ENCODE measurements around the gene RNF169. TPM values are rescaled to one million over a fixed set of nuclear protein-coding genes. Genes with fewer than 3 reads are reported as not detected.

Gene RNF169
- total RNA-seq, 1 donor from 2014 or later = 21.3 TPM

DNA sequence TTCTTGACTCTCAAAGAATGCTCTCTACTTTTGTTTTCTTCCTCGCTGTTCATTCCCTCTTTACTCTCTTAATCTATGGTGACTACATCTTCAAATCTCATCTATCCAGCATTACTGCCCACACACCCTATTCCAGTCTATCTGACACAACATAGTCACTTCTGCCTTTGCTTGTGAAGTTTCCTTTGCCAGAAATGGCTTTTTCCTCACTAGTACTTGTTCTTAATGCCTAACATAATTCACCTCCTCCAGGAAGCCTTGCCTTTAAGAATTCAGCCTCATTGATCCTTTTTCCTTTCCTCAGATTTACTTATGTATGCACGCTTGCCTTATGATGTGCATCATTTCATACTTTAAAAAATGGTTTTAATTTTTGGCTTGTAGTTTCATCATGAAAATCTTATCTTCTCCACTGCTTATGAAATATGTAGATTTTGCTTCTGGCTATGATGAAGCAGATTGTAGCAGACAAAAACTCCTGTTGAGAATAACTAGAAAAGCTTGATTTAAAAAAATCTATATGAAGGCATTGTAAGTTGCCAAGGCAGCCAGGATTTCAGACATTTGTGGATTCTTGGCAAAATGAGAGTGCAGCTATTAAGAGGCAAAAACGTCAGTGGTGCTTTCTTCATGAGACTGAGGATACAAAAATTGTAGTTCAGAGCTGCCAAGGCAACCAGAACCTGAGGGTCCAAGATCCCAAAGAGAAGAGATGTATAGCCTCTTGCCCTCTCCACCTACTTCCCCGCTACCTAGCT, 31.8 kb downstream of the RNF169 start:
- intact Hi-C loops (cut with DNase I) = no loop called here

DNA sequence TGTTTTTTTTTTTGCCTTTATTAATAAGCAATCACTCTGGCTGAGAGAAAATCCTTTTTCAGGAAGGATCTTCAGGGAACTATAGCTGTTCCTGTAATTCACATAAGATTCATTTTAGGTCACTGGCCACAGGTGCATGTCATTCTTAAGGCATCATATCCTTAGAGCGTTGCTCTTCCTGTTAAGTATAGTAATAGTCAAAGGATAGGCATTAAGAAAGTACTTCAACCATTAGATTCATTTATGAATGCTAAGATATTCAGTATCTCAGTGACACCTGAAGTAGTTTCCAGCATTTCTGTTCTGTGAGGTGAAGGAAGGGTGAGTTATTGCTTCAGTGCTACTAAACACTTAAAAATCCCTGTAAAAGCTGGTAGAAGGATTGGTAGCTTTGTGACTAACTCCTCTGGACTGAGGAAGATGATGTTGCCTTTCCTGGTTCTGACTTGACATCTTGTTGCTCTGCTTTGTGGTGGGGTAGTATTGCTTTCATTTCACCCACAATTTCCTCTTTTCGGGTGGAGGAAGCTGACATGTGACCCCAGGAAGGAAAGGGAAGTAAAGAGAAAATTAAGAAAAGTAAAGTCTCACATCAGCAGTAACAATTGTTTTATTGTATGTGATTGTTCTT, 34.7 kb downstream of the RNF169 start:
- Histone ChIP-seq H3K36me3 (no peaks in the 10 kb centered on the region), H3K4me3 (no peak overlapping the region), H3K27ac (no peak overlapping the region), H3K27me3 (no peaks in the 10 kb centered on the region), H3K9me3 (no peaks in the 10 kb centered on the region), H3K4me1 (peaks cover 27% of the 10 kb centered on the region)
- TF ChIP-seq, protein P1, sequence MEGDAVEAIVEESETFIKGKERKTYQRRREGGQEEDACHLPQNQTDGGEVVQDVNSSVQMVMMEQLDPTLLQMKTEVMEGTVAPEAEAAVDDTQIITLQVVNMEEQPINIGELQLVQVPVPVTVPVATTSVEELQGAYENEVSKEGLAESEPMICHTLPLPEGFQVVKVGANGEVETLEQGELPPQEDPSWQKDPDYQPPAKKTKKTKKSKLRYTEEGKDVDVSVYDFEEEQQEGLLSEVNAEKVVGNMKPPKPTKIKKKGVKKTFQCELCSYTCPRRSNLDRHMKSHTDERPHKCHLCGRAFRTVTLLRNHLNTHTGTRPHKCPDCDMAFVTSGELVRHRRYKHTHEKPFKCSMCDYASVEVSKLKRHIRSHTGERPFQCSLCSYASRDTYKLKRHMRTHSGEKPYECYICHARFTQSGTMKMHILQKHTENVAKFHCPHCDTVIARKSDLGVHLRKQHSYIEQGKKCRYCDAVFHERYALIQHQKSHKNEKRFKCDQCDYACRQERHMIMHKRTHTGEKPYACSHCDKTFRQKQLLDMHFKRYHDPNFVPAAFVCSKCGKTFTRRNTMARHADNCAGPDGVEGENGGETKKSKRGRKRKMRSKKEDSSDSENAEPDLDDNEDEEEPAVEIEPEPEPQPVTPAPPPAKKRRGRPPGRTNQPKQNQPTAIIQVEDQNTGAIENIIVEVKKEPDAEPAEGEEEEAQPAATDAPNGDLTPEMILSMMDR (IDR thresholded peaks at IDR 0.05) = no peak
- ATAC-seq (peak; percentile 95), DNase-seq (no peak)
- intact Hi-C loops (cut with DNase I) = no loop called here

More for the DNA sequence above, 31.8 kb downstream of the RNF169 start:
- DNase-seq (no peak), ATAC-seq (no peak)
- Histone ChIP-seq H3K4me1 (peaks cover 27% of the 10 kb centered on the region), H3K9me3 (no peaks in the 10 kb centered on the region), H3K36me3 (no peaks in the 10 kb centered on the region), H3K27ac (no peak overlapping the region), H3K4me3 (no peak overlapping the region), H3K27me3 (no peaks in the 10 kb centered on the region)
- TF ChIP-seq, protein P1 (IDR thresholded peaks at IDR 0.05) = no peak

DNA sequence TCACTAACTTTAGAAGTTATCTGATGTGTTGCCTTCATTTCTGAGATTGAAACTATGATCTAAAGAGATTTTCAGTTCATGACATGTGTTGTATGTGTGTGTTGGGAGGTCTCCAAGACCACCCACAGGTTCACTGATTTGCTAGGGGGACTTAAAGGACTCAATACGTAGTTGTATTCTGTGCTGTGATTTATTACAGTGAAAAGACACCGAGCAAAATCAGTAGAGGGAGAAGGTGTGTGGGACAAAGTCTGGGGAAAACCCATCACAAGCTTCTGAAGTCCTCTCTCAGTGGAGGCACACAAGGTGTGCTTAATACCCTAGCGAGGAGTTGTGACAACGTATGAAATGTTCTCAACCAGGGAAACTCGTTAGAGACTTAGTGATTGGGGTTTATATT, 35.6 kb downstream of the RNF169 start:
- no peak overlapping the region for H3K4me3 ChIP-seq
- no peaks in the 10 kb centered on the region for H3K27me3 ChIP-seq
- ATAC-seq (no peak), DNase-seq (no peak)
- H3K9me3 ChIP-seq = no peaks in the 10 kb centered on the region
- peaks cover 27% of the 10 kb centered on the region for H3K4me1 ChIP-seq
- TF ChIP-seq, protein P1 (IDR thresholded peaks at IDR 0.05) = no peak
- no peaks in the 10 kb centered on the region for H3K36me3 ChIP-seq
- H3K27ac ChIP-seq = peak overlapping the region; percentile 14
- intact Hi-C loops (cut with DNase I) = no loop called here

DNA sequence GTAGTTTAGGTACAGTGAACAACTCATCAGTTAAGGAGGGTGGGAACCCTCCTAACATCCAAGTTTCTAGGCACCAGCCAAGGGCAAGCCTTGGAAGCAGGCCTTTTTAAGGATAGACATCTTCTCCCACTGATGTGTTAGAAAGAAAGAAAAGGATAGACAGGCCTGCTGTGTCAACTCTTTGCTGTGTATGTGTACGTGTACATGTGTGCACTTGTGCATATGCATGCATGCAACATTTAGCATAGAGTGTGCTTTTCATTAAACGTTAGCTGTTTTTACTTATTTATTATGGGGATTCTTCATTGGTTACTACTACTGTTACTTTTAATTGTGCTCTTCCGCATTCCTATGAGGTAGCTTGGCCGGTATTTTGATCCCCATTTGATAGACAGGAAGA, 36.1 kb downstream of the RNF169 start:
- intact Hi-C loops (cut with DNase I) = no loop called here

DNA sequence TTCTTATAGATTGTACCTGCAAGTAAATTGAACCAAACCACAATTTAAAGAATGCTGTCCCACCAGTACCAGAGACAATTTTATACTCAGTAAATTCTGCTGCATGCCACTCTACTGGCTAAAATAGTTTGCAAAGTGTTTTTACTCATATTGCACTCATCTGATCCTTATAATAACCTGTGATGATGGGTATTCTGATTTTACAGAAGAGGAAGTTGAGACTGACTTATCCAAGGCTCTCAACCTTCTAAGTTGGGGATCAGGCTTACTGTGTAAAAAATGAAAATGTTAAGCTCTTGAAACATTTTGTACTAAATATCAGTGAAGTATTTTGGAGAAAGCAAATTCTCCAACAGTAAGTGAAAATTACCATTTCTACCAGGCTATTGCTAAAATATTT, 37.9 kb downstream of the RNF169 start:
- ATAC-seq = no peak
- TF ChIP-seq, protein P1 (IDR thresholded peaks at IDR 0.05) = no peak
- H3K27me3 ChIP-seq = no peaks in the 10 kb centered on the region
- H3K36me3 ChIP-seq = peaks cover 20% of the 10 kb centered on the region
- H3K4me1 ChIP-seq = peaks cover 21% of the 10 kb centered on the region
- no peak overlapping the region for H3K27ac ChIP-seq
- H3K9me3 ChIP-seq = no peaks in the 10 kb centered on the region
- intact Hi-C loops (cut with DNase I) = no loop called here
- DNase-seq = no peak
- H3K4me3 ChIP-seq = no peak overlapping the region

More for the DNA sequence above, 36.1 kb downstream of the RNF169 start:
- TF ChIP-seq, protein P1 (IDR thresholded peaks at IDR 0.05) = no peak
- no peaks in the 10 kb centered on the region for H3K27me3 ChIP-seq
- H3K36me3 ChIP-seq = peaks cover 2% of the 10 kb centered on the region
- no peak for DNase-seq
- H3K4me3 ChIP-seq = no peak overlapping the region
- no peak overlapping the region for H3K27ac ChIP-seq
- H3K4me1 ChIP-seq = peaks cover 27% of the 10 kb centered on the region
- no peaks in the 10 kb centered on the region for H3K9me3 ChIP-seq
- ATAC-seq = no peak
